Panc1 (cell line): ENCODE results near the gene ATP2B1. TPM values are rescaled to one million over a fixed set of nuclear protein-coding genes. Genes with fewer than 3 reads are reported as not detected.

Source experiments
- ATAC-seq: fragments of 200-7000 bp; cut with Tn5 transposase; 2 replicates; pipeline ENCODE4 v1.9.1; 2020; ENCODE audit warnings: mild to moderate bottlenecking, moderate library complexity
- BruUV-seq: library from RNA; stranded (reverse); fragments of 400-500 nt; replicated peaks from 2 replicates; lab custom pipeline; 2021; lab: Mats Ljungman, UMichigan
- CTCF ChIA-PET: fragments of 300-600 bp; sonication (Branson Sonifier 250); formaldehyde crosslinking; loops from one replicate; lab custom pipeline; 2022; ENCODE audit warnings: antibody characterized with exemption; lab: Charles Lee
- POLR2A ChIA-PET: fragments of 300-600 bp; sonication (Branson Sonifier 250); formaldehyde crosslinking; loops from one replicate; lab custom pipeline; 2022; ENCODE audit warnings: antibody characterized with exemption; lab: Charles Lee
- DNase-seq: peaks from one replicate; pipeline ENCODE4 v3.0.0-alpha.2; 2010; ENCODE audit warnings: low read depth, low spot score
- H3K27ac ChIP-seq: 2 replicates; pipeline ENCODE4 v1.5.1; 2011; ENCODE audit warnings: mild to moderate bottlenecking, low read length, inconsistent platforms
- H3K27me3 ChIP-seq: fragments of 200-500 bp; sonication (Bioruptor generic); 2 replicates; pipeline ENCODE4 v1.6.0; 2014; ENCODE audit warnings: low read length, inconsistent platforms; ENCODE audit not compliant: control insufficient read depth, insufficient read depth
- H3K36me3 ChIP-seq: fragments of 200-500 bp; sonication (Bioruptor generic); 2 replicates; pipeline ENCODE4 v1.5.1; 2014; ENCODE audit warnings: inconsistent platforms, mild to moderate bottlenecking, low read length, moderate library complexity; ENCODE audit not compliant: control insufficient read depth, insufficient read depth
- H3K4me1 ChIP-seq: 2 replicates; pipeline ENCODE4 v1.5.1; 2011; ENCODE audit warnings: inconsistent platforms, mild to moderate bottlenecking, low read length, moderate library complexity; ENCODE audit not compliant: control insufficient read depth, insufficient read depth
- H3K4me3 ChIP-seq, 2 experiments: 2 replicates each; pipeline ENCODE4 v1.5.1; 2011 to 2012; ENCODE audit warnings: low read depth in 2 of 2, low read length in 2 of 2, mild to moderate bottlenecking in 2 of 2, inconsistent platforms in 1 of 2, moderate library complexity in 1 of 2
- H3K9me3 ChIP-seq: fragments of 200-500 bp; sonication (Bioruptor generic); 2 replicates; pipeline ENCODE4 v1.5.1; 2014; ENCODE audit warnings: low read depth, mild to moderate bottlenecking, inconsistent platforms, low read length, moderate library complexity; ENCODE audit not compliant: control insufficient read depth, insufficient read depth
- POLR2AphosphoS5 ChIP-seq: IDR thresholded peaks from 2 replicates; pipeline ENCODE4 v1.6.1; 2012; ENCODE audit warnings: mild to moderate bottlenecking, low read depth, low read length, moderate library complexity
- SIN3A ChIP-seq: IDR thresholded peaks from 2 replicates; pipeline ENCODE4 v1.6.1; 2012; ENCODE audit warnings: low read depth, mild to moderate bottlenecking, low read length, moderate library complexity, borderline replicate concordance; ENCODE audit not compliant: insufficient read depth
- TCF7L2 ChIP-seq: IDR thresholded peaks from 2 replicates; pipeline ENCODE4 v1.6.1; 2011; ENCODE audit warnings: mild to moderate bottlenecking, low read depth, low read length, inconsistent platforms
- in situ Hi-C: cut with HindIII; loops from 2 replicates; pipeline ENCODE4 v1.10.0; 2016; ENCODE audit warnings: low sequenced_read_pairs, low pct_unique_long_range_greater_than_20kb
- intact Hi-C: fragments of 100-400 bp; cut with micrococcal nuclease; formaldehyde crosslinking; loops from one replicate; pipeline ENCODE4 v1.10.0; 2022; ENCODE audit not compliant: unreplicated experiment
- total RNA-seq: library from RNA; stranded (reverse); gene quantifications from one replicate; pipeline ENCODE4 v1.2.1, GENCODE V29; 2021; ENCODE audit not compliant: unreplicated experiment
- TF ChIP-seq, protein P1 (sequence below), 2 experiments: IDR thresholded peaks; 2 replicates each; pipeline ENCODE4 v1.6.1; 2011 to 2012; ENCODE audit warnings: low read depth in 2 of 2, control low read depth in 1 of 2, low read length in 1 of 2, mild to moderate bottlenecking in 1 of 2, moderate library complexity in 1 of 2; ENCODE audit not compliant: insufficient read depth in 1 of 2
- TF ChIP-seq, protein P2 (sequence below): fragments of 450-650 bp; IDR thresholded peaks from 2 replicates; pipeline ENCODE4 v1.5.1; 2017; ENCODE audit warnings: mild to moderate bottlenecking

The ATP2B1 gene
- total RNA-seq, 1 experiment from 2014 or later = 64.5 TPM

DNA sequence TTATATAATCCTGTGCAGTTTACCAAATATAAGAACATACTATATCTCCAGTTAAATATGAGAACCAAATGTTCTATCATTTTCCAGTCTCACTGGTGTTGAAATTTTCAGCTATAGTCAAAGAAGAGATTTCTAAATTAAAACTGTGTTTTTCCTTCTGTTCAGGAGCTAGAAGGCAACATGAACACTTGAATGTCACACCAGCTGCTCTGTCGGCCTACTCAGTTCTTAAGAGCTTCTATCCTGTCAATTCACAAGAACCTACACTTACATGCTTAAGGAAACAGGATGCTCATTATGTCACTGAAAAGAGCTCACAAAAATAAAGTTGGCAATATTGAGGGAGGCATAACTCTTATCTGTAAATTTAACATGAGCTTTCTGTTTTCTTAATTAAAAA, 43.1 kb downstream of the ATP2B1 start:
- no peak overlapping the region for H3K27ac ChIP-seq
- CTCF ChIA-PET = no interaction called here
- intact Hi-C loops = no loop called here
- H3K27me3 ChIP-seq = no peaks in the 10 kb centered on the region
- ATAC-seq (no peak), DNase-seq (no peak)
- no peaks in the 10 kb centered on the region for H3K9me3 ChIP-seq
- TF ChIP-seq, protein P1, sequence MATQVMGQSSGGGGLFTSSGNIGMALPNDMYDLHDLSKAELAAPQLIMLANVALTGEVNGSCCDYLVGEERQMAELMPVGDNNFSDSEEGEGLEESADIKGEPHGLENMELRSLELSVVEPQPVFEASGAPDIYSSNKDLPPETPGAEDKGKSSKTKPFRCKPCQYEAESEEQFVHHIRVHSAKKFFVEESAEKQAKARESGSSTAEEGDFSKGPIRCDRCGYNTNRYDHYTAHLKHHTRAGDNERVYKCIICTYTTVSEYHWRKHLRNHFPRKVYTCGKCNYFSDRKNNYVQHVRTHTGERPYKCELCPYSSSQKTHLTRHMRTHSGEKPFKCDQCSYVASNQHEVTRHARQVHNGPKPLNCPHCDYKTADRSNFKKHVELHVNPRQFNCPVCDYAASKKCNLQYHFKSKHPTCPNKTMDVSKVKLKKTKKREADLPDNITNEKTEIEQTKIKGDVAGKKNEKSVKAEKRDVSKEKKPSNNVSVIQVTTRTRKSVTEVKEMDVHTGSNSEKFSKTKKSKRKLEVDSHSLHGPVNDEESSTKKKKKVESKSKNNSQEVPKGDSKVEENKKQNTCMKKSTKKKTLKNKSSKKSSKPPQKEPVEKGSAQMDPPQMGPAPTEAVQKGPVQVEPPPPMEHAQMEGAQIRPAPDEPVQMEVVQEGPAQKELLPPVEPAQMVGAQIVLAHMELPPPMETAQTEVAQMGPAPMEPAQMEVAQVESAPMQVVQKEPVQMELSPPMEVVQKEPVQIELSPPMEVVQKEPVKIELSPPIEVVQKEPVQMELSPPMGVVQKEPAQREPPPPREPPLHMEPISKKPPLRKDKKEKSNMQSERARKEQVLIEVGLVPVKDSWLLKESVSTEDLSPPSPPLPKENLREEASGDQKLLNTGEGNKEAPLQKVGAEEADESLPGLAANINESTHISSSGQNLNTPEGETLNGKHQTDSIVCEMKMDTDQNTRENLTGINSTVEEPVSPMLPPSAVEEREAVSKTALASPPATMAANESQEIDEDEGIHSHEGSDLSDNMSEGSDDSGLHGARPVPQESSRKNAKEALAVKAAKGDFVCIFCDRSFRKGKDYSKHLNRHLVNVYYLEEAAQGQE (IDR thresholded peaks at IDR 0.05; ENCODE audit: insufficient read depth in 1 of 2, low read depth in 2 of 2, low read length in 1 of 2) = no peak
- TF ChIP-seq SIN3A (no peak), TCF7L2 (no peak), POLR2AphosphoS5 (no peak)
- TF ChIP-seq, protein P2, sequence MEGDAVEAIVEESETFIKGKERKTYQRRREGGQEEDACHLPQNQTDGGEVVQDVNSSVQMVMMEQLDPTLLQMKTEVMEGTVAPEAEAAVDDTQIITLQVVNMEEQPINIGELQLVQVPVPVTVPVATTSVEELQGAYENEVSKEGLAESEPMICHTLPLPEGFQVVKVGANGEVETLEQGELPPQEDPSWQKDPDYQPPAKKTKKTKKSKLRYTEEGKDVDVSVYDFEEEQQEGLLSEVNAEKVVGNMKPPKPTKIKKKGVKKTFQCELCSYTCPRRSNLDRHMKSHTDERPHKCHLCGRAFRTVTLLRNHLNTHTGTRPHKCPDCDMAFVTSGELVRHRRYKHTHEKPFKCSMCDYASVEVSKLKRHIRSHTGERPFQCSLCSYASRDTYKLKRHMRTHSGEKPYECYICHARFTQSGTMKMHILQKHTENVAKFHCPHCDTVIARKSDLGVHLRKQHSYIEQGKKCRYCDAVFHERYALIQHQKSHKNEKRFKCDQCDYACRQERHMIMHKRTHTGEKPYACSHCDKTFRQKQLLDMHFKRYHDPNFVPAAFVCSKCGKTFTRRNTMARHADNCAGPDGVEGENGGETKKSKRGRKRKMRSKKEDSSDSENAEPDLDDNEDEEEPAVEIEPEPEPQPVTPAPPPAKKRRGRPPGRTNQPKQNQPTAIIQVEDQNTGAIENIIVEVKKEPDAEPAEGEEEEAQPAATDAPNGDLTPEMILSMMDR = no peak
- H3K4me3 ChIP-seq = no peak overlapping the region
- peaks cover 7% of the 10 kb centered on the region; the same call in 1 of the 2 replicates for H3K4me1 ChIP-seq
- POLR2A ChIA-PET = interaction anchor here (0.5 to 0.7 kb wide), 2 partner anchors 14 to 28 kb away, joined by 3 to 4 read pairs; no protein-coding TSS in a partner anchor
- no peaks in the 10 kb centered on the region for H3K36me3 ChIP-seq
- in situ Hi-C loops = no loop called here
- BruUV-seq = no TSS peak

DNA sequence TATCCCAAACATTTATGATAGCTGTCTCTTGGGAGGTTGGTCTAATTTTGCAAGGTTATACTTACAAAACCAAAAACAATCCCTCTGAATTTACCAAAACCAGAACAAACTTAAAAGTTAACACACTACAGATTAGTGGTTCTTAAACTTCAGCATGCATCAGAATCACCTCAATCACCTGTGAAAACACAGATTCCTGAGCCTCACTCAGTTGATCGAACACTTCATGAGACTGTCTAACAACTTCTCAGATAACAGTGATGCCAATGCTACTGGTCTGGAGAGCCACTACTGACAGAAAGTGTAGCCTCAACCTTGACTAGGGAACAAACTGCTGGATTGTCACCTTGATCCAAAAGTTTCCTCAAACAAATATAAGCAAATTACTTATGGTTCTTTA, 44.2 kb downstream of the ATP2B1 start:
- ATAC-seq = no peak
- POLR2A ChIA-PET = interaction anchor here (0.7 kb wide), 1 partner anchor 385 kb away, joined by 3 read pairs; no protein-coding TSS in a partner anchor
- H3K27ac ChIP-seq = peak overlapping the region; percentile 29; the same call in 1 of the 2 replicates

More for the DNA sequence above, 44.2 kb downstream of the ATP2B1 start:
- no TSS peak for BruUV-seq
- H3K4me3 ChIP-seq = no peak overlapping the region
- DNase-seq = no peak
- CTCF ChIA-PET = no interaction called here
- H3K4me1 ChIP-seq = peaks cover 7% of the 10 kb centered on the region; the same call in 1 of the 2 replicates
- H3K36me3 ChIP-seq = no peaks in the 10 kb centered on the region
- no peaks in the 10 kb centered on the region for H3K27me3 ChIP-seq
- H3K9me3 ChIP-seq = no peaks in the 10 kb centered on the region
- intact Hi-C loops = no loop called here
- in situ Hi-C loops = no loop called here
- TF ChIP-seq, protein P1 (IDR thresholded peaks at IDR 0.05; ENCODE audit: insufficient read depth in 1 of 2, low read depth in 2 of 2, low read length in 1 of 2) = no peak
- TF ChIP-seq POLR2AphosphoS5 (no peak), SIN3A (no peak), TCF7L2 (no peak)
- TF ChIP-seq, protein P2 = no peak
